Brain microvascular endothelial cell (primary cell): Measurements from ENCODE around the gene PIEZO2.

Experiments
- DNase-seq: peaks from one replicate; pipeline ENCODE4 v3.0.0-alpha.2; 2020
- H3K27ac ChIP-seq: fragments of 250-450 bp; sonication (Bioruptor Pico); 2 replicates; pipeline ENCODE4 v1.5.1; 2020; ENCODE audit warnings: mild to moderate bottlenecking, moderate library complexity
- H3K27me3 ChIP-seq: fragments of 250-450 bp; sonication (Bioruptor Pico); replicated peaks from 2 replicates; pipeline ENCODE4 v1.5.1; 2020; ENCODE audit warnings: mild to moderate bottlenecking
- H3K36me3 ChIP-seq: fragments of 250-450 bp; sonication (Bioruptor Pico); replicated peaks from 2 replicates; pipeline ENCODE4 v1.5.1; 2020; ENCODE audit warnings: mild to moderate bottlenecking
- H3K4me3 ChIP-seq: 2 replicates; pipeline ENCODE4 v1.5.1; 2011; ENCODE audit warnings: low read depth, mild to moderate bottlenecking, control low read depth, low read length, moderate library complexity
- in situ Hi-C: cut with HindIII; loops from 2 replicates; pipeline ENCODE4 v1.10.0; 2017; ENCODE audit warnings: low sequenced_read_pairs, low pct_ligation_motif_present
- TF ChIP-seq, protein P1 (sequence below): IDR thresholded peaks from 2 replicates; pipeline ENCODE4 v1.5.1; 2011; ENCODE audit warnings: low read depth, mild to moderate bottlenecking, moderate library complexity, low read length, control low read depth, inconsistent platforms; ENCODE audit errors: missing control alignments

The PIEZO2 gene

DNA sequence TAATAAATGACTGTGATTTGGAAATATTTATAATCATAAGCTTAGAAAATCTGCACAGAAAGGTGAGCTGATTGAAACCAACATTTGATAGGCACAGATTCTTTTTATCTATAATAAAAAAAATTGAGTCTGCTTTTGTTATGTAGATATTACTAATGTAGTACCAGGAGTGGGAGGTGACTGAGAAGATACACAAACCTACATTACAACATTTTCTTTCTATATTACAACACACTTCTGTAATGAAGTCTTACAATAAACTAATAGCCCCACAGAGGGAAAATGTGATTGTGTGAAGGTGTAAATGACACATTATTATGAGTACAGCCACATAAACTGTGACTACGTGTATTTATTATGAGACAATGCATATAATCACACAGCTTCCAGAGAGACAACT, 241.6 kb downstream of the PIEZO2 start:
- Histone ChIP-seq H3K27ac (no peak overlapping the region), H3K27me3 (no peaks in the 10 kb centered on the region), H3K36me3 (no peaks in the 10 kb centered on the region), H3K4me3 (no peak overlapping the region)
- in situ Hi-C loops: no loop called here
- TF ChIP-seq, protein P1, sequence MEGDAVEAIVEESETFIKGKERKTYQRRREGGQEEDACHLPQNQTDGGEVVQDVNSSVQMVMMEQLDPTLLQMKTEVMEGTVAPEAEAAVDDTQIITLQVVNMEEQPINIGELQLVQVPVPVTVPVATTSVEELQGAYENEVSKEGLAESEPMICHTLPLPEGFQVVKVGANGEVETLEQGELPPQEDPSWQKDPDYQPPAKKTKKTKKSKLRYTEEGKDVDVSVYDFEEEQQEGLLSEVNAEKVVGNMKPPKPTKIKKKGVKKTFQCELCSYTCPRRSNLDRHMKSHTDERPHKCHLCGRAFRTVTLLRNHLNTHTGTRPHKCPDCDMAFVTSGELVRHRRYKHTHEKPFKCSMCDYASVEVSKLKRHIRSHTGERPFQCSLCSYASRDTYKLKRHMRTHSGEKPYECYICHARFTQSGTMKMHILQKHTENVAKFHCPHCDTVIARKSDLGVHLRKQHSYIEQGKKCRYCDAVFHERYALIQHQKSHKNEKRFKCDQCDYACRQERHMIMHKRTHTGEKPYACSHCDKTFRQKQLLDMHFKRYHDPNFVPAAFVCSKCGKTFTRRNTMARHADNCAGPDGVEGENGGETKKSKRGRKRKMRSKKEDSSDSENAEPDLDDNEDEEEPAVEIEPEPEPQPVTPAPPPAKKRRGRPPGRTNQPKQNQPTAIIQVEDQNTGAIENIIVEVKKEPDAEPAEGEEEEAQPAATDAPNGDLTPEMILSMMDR: no peak
- DNase-seq: no peak

DNA sequence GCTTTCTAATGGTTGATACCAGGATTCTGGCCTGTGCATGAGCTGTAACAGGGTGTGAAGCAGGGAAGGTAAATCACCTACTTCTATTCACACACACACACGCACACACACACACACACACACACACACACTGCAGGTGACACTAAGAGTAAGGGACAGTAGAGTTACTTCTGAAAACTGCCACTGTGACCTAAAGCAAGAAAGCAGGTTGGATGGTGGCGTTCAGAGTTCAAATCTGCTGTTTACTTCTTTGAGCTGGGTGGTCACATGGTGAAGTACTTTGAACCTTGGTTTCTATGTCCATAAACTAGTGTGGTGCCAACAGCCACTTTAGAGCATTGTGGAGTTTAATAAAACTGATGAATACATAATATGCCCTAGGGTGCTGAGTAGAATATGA, 248.0 kb downstream of the PIEZO2 start:
- Histone ChIP-seq H3K27ac (no peak overlapping the region), H3K36me3 (no peaks in the 10 kb centered on the region), H3K4me3 (no peak overlapping the region), H3K27me3 (no peaks in the 10 kb centered on the region)
- in situ Hi-C loops: no loop called here
- no peak for DNase-seq
- TF ChIP-seq, protein P1: no peak

DNA sequence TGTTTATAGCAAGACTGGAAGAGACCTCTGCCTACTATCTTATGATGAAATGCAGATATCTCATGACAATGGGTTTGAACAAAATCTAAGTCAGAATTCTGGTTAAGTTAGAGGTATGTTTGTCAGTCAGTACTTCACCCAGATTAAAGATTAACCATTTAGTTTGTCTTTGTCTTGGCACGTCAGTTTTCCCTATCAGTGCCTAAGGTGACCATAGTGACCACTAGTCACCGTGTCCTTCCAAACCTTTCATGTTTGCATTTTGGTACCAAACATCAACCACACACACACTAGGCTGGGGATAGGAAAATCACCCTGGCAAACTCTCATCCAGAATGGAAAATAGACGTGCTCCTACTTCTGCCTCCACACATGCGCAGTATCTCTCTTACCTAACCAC, 248.9 kb downstream of the PIEZO2 start:
- DNase-seq: no peak
- in situ Hi-C loops: no loop called here
- H3K4me3 ChIP-seq: no peak overlapping the region
- H3K36me3 ChIP-seq: no peaks in the 10 kb centered on the region
- no peak overlapping the region for H3K27ac ChIP-seq
- H3K27me3 ChIP-seq: no peaks in the 10 kb centered on the region
- TF ChIP-seq, protein P1: no peak

DNA sequence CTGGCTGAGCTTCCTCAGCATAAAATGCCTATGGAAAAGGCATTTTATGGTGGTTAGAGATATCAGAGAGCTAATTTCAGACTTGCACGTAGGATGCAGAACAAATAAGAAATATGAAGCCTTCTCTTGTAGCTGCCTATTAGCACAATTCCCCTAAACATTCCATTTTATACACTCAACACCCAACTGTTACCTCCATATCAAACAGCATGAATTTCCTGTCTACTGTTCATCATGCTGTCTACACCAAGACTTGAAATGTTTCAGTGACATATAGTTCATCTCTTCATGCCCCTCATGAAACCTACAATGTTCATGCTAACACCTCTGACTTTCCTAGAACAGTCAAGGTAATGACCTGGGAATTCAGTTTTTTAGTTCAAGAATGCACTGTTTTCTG, 249.9 kb downstream of the PIEZO2 start:
- Histone ChIP-seq H3K4me3 (no peak overlapping the region), H3K27me3 (no peaks in the 10 kb centered on the region), H3K36me3 (no peaks in the 10 kb centered on the region), H3K27ac (no peak overlapping the region)
- in situ Hi-C loops: no loop called here
- TF ChIP-seq, protein P1: no peak
- DNase-seq: no peak

DNA sequence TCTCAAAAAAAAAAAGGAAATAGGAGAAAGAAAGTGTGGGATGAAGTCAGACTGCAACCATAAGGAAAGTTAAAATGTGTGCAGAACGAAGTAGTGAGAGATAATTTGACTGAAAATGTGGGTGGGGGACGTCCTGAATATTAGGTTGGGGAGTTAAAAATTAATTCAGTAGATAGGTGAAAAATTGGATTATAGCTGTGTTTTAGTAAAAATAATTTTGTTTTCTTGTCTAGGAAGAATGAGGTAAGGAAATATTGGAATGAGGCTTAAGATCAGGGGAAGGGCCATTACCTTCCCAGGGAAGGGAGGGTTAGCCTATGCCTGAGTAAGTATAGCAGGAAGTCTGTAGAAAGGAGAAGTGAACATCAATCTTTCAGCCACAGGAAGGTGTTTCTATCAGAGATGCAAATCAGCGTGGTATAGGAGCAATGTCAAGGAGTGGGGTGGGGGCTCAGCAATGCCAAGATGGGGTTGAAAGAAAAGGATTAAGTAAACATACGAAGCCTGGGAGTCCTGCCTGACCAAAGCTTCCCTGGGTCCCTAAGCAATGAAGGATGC, 250.9 kb downstream of the PIEZO2 start:
- no peak overlapping the region for H3K4me3 ChIP-seq
- TF ChIP-seq, protein P1: no peak
- H3K27ac ChIP-seq: no peak overlapping the region
- no peaks in the 10 kb centered on the region for H3K36me3 ChIP-seq
- H3K27me3 ChIP-seq: no peaks in the 10 kb centered on the region
- DNase-seq: no peak
- in situ Hi-C loops: no loop called here

DNA sequence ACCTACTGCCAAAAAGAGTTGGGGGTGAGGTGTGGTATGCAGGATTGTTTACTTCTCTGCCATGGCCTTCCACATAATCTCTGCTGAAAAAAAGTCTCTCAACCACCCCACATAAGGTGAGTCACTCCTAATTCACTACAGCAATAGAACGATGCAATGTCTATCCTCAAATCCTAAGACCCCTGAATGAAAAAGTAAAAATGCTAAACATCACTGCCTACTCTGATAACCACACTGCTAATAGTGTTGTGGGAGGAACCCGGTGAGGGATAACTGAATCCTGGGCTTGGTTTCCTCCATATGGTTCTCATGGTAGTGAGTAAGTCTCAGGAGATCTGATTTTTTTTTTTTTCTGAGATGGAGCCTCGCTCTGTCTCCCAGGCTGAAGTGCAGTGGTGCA, 252.5 kb downstream of the PIEZO2 start:
- in situ Hi-C loops: no loop called here
- no peaks in the 10 kb centered on the region for H3K36me3 ChIP-seq
- no peak for DNase-seq
- no peak overlapping the region for H3K4me3 ChIP-seq
- TF ChIP-seq, protein P1: no peak
- no peaks in the 10 kb centered on the region for H3K27me3 ChIP-seq
- no peak overlapping the region for H3K27ac ChIP-seq
